Measurements from ENCODE around the gene ZNF318.

DNA sequence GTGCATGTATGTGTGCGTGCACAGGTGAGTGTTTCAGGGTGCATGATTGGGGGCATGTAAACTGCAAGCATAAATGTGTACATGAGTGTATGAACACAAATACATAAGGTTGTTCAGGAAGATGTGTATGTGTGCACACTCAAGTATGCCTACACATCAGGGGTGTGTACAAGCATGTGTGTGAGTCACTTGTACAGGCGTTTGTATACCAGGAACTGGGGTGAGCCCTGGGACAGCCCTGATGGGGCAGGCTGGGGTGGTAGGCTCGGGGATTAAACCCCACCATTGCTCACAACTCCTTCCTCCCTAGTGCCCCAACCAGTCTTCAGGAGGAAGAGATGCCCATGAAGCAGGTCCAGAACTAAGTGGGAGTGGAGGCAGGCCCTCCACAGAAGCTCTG, 65.1 kb downstream of the ZNF318 start:
- TF ChIP-seq EZH2 (IDR thresholded peaks at IDR 0.05; ENCODE audit: borderline replicate concordance, insufficient read depth, low read length, poor library complexity, severe bottlenecking) = no peak
- TF ChIP-seq, protein P1, sequence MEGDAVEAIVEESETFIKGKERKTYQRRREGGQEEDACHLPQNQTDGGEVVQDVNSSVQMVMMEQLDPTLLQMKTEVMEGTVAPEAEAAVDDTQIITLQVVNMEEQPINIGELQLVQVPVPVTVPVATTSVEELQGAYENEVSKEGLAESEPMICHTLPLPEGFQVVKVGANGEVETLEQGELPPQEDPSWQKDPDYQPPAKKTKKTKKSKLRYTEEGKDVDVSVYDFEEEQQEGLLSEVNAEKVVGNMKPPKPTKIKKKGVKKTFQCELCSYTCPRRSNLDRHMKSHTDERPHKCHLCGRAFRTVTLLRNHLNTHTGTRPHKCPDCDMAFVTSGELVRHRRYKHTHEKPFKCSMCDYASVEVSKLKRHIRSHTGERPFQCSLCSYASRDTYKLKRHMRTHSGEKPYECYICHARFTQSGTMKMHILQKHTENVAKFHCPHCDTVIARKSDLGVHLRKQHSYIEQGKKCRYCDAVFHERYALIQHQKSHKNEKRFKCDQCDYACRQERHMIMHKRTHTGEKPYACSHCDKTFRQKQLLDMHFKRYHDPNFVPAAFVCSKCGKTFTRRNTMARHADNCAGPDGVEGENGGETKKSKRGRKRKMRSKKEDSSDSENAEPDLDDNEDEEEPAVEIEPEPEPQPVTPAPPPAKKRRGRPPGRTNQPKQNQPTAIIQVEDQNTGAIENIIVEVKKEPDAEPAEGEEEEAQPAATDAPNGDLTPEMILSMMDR (IDR thresholded peaks at IDR 0.05; ENCODE audit: poor library complexity, severe bottlenecking) = no peak
- TF ChIP-seq RAD21 (conservative IDR thresholded peaks at IDR 0.05) = no peak
- TF ChIP-seq, protein P2, sequence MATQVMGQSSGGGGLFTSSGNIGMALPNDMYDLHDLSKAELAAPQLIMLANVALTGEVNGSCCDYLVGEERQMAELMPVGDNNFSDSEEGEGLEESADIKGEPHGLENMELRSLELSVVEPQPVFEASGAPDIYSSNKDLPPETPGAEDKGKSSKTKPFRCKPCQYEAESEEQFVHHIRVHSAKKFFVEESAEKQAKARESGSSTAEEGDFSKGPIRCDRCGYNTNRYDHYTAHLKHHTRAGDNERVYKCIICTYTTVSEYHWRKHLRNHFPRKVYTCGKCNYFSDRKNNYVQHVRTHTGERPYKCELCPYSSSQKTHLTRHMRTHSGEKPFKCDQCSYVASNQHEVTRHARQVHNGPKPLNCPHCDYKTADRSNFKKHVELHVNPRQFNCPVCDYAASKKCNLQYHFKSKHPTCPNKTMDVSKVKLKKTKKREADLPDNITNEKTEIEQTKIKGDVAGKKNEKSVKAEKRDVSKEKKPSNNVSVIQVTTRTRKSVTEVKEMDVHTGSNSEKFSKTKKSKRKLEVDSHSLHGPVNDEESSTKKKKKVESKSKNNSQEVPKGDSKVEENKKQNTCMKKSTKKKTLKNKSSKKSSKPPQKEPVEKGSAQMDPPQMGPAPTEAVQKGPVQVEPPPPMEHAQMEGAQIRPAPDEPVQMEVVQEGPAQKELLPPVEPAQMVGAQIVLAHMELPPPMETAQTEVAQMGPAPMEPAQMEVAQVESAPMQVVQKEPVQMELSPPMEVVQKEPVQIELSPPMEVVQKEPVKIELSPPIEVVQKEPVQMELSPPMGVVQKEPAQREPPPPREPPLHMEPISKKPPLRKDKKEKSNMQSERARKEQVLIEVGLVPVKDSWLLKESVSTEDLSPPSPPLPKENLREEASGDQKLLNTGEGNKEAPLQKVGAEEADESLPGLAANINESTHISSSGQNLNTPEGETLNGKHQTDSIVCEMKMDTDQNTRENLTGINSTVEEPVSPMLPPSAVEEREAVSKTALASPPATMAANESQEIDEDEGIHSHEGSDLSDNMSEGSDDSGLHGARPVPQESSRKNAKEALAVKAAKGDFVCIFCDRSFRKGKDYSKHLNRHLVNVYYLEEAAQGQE (IDR thresholded peaks at IDR 0.05; ENCODE audit: borderline replicate concordance) = no peak
- no peak for TF ChIP-seq EP300 (conservative IDR thresholded peaks at IDR 0.05; ENCODE audit: poor library complexity, severe bottlenecking)

Measured in neural cell (in vitro differentiated cells).